SH-SY5Y (cell line): Measurements from ENCODE around the gene NTRK2.

Source experiments
- GATA2 ChIP-seq: IDR thresholded peaks from 2 replicates; pipeline ENCODE4 v1.6.1; 2011; ENCODE audit warnings: mild to moderate bottlenecking, low read depth, low read length
- GATA3 ChIP-seq: IDR thresholded peaks from 2 replicates; pipeline ENCODE4 v1.6.1; 2011; ENCODE audit warnings: low read depth, mild to moderate bottlenecking, low read length, moderate library complexity

GRCh38 chr9:84761137-84761808 is 91.7 kb downstream of the NTRK2 start:
- no peak for TF ChIP-seq GATA2
- no peak for TF ChIP-seq GATA3
